ENCODE data around the gene HNRNPF. TPM values are rescaled to one million over a fixed set of nuclear protein-coding genes. Genes with fewer than 3 reads are reported as not detected.

Gene HNRNPF
- total and polyA plus RNA-seq, 2 of the 8 experiments (the other 6 are each of a cell fraction or from before 2014, with no cell fraction given), result 209 to 389 TPM

DNA sequence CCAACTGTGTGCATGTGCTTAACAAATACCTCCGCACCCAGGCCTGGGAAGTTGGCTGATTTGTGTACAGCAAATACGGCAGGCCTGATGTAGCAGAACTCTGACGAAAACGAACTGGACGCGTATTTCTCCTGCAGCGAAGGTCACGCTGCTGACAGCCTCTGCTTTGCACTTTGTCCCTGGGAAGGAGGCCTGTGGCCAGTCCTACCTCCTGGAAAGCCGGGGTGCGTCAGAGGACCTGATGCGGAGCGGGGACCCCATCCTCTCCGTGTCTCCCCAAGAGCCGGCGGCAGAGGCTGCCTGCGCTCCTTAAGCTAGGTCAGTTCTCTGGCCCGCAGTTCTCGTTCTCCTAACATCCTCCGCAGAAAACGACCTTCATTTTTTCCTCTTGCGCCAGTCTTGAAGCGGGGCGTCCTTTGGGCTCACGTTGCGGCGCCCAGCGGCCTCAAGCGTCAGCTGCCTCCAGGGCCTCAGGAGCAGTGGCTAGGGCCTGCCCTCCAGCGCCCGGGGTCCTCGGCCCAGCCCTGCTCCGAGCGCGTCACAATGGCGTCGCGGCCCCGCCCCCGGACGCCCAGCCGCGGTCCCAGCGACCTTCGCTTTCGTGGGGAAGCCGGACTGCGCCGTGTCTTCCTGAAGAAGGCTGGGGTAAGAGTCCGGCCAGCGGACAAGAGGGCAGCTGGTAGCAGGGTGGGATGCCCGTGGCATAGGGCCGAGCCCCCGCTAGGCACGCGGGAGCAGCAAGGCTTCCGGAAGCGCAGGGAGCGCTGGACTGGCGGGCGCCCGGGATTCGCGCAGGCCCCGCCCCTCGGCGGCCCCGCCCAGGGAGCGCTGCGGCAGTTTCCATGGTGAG is 27.5 kb upstream of the HNRNPF start, which contains the start of gene ZNF487 (continued):
- no peak for TF ChIP-seq BCL11A (IDR thresholded peaks at IDR 0.05; ENCODE audit: low read depth in 2 of 2, low read length in 2 of 2)
- no peak for TF ChIP-seq KDM5A (IDR thresholded peaks at IDR 0.05; ENCODE audit: low read length)
- no peak for TF ChIP-seq SIX5 (IDR thresholded peaks at IDR 0.05; ENCODE audit: low read depth, low read length)
- peak; percentile 67 for TF ChIP-seq TAF7 (optimal IDR thresholded peaks at IDR 0.05; ENCODE audit: borderline replicate concordance, low read depth, low read length)
- TF ChIP-seq SRF (IDR thresholded peaks at IDR 0.05; ENCODE audit: low read depth, low read length), result no peak
- TF ChIP-seq EZH2 (IDR thresholded peaks at IDR 0.05; ENCODE audit: low read depth, low read length, severe bottlenecking), result no peak
- TF ChIP-seq, protein P1, sequence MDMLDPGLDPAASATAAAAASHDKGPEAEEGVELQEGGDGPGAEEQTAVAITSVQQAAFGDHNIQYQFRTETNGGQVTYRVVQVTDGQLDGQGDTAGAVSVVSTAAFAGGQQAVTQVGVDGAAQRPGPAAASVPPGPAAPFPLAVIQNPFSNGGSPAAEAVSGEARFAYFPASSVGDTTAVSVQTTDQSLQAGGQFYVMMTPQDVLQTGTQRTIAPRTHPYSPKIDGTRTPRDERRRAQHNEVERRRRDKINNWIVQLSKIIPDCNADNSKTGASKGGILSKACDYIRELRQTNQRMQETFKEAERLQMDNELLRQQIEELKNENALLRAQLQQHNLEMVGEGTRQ (IDR thresholded peaks at IDR 0.05; ENCODE audit: low read length), result no peak
- TF ChIP-seq ATF3 (IDR thresholded peaks at IDR 0.05; ENCODE audit: insufficient read depth, low read depth, low read length), result no peak
- TF ChIP-seq NRF1 (IDR thresholded peaks at IDR 0.05; ENCODE audit: low read depth, low read length), result no peak

Data from H1 (cell line).